LHCN-M2 (cell line): ENCODE results near the gene BTBD2. TPM values are rescaled to one million over a fixed set of nuclear protein-coding genes. Genes with fewer than 3 reads are reported as not detected.

ENCODE experiments used
- DNase-seq: peaks from one replicate; pipeline ENCODE4 v3.0.0-alpha.2; 2012; ENCODE audit warnings: low read depth
- total RNA-seq: library from RNA; depleted of rRNA; stranded (reverse); fragments of >200 nt; gene quantifications from 2 replicates; pipeline ENCODE4 v1.2.3, GENCODE V29; 2014

Gene BTBD2
- total RNA-seq, 1 experiment from 2014 or later, result 76.1 TPM

GRCh38 chr19:2050991-2051772, 35.7 kb upstream of the BTBD2 start, which contains the start of gene MKNK2:
TSS of gene MKNK2 (minus strand) at chr19:2051244. CDS start at chr19:2050851, 393 bp downstream.
- peak; percentile 80 for DNase-seq

- no peak for DNase-seq
Observed at GRCh38 chr19:2050349-2050990, 35.0 kb upstream of the BTBD2 start.

GRCh38 chr19:2049741-2050348, 34.3 kb upstream of the BTBD2 start:
- DNase-seq, result peak; percentile 65

- DNase-seq, result no peak
Observed at GRCh38 chr19:2048959-2049740, 33.6 kb upstream of the BTBD2 start.

DNA sequence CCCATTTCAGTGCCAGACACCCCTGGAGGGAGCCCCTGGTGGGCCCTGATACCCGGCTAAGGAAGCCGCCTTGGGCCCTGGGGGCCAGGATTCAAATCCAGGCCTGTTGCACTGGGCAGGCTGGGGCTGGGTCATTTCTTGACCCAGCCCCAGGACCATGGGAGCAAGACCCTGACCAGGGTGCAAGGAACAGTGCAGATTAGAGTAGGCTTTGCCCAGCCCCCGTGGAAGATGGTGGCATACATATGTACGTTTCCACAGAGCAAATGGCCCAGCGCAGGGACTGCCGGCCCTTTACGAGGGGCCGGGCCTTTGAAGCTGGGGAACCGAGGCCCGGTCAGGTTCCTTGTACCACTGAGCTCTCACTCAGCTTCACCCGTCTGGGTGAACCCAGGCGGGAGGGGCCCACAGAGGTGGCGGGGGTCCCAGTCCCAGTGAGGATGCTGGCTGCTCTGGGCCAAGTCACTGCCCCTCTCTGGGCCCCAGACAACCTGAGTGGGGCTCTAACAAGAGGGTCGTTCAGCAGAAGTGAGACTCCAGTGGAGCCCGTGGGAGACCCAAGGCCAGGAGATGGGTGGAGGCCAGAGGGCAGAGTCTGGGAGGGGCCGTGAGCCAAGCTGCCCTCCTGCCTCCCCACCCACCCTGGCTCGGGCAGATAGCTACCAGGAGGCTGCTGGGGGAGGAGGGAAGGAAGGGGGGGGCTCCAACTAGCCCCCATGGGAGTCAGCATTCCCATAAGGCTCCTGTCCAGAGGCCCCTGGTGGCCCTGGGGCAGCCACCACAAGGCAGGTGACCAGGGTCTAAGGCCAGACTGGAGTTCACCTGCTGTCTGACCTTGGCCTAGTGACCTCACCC, 32.8 kb upstream of the BTBD2 start:
- DNase-seq, result no peak

DNA sequence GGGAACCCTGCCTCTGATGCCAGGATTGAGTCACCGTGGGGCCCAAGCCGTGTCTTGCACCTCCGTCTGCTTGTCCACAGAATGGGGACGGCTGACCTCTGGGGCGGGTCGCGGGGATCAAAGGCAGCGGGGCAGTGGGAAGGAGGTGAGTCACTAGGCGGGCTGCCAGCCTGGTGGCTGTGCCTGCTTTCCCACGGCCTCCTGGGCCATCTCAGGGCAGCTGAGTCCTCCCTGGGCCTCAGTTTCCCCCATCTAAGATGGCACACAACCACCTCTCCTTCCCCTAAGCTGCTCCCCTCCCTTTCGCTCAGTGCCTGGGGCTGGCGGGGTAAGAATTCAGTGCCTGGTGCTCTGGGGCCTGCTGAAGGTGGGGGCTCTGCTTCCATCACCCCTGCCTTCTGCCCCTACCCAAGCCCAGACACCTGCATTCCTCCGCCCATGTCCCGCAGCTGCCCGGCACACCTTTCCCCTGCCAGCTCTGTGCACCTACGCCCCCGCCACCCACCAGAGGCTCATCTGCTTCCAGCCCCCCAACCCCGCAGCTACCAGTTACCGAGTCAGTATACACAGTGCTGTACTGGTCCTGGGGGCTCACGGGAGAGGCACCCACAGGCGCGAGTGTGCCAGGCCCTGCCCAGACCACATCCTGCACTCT, 32.1 kb upstream of the BTBD2 start:
- peak; percentile 76 for DNase-seq

GRCh38 chr19:2047076-2047448, 31.5 kb upstream of the BTBD2 start:
- DNase-seq, result no peak

GRCh38 chr19:2046046-2046907, 30.8 kb upstream of the BTBD2 start:
- DNase-seq, result no peak

GRCh38 chr19:2045501-2046045, 30.1 kb upstream of the BTBD2 start:
- DNase-seq, result no peak

GRCh38 chr19:2044709-2045500, 29.4 kb upstream of the BTBD2 start:
- DNase-seq, result no peak

- no peak for DNase-seq
Observed at GRCh38 chr19:2043961-2044708, 28.6 kb upstream of the BTBD2 start.

- DNase-seq, result no peak
Observed at GRCh38 chr19:2043251-2043641, 27.7 kb upstream of the BTBD2 start.

DNA sequence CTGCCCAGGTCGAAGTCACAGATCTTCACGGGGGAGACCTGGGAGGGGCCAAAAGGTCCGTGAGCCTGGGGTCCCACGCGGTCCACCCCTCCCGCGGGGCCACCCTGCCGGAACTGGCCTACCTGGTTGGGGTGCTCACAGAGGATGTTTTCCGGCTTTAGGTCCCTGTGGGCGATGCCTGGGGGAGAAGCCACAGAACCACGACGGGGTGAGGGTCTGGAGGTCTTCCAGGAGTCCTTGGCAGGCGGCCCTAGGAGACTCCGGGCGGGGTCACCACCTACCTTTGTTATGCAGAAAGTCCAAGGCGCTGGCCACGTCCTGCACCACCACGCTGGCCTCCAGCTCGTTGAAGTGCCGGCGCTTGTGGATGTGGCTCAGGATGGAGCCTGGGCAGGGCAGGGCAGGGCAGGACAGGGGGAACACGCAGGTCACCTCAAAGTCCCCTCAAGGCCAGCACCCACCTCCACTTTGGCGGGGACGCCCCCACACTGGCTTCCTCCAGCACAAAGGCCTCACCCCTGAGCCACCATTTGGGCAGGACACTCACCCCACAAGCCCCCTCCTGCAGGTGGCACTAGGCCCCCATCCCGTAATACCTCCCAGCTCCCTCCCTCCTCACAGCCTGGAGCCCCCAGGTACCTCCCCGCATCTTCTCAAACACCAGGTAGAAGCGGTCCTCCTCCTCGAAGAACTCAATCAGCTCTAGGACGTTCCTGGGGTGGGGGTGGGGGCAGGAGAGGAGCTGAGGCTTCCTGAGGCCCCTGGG, 27.2 kb upstream of the BTBD2 start:
- DNase-seq, result no peak

DNA sequence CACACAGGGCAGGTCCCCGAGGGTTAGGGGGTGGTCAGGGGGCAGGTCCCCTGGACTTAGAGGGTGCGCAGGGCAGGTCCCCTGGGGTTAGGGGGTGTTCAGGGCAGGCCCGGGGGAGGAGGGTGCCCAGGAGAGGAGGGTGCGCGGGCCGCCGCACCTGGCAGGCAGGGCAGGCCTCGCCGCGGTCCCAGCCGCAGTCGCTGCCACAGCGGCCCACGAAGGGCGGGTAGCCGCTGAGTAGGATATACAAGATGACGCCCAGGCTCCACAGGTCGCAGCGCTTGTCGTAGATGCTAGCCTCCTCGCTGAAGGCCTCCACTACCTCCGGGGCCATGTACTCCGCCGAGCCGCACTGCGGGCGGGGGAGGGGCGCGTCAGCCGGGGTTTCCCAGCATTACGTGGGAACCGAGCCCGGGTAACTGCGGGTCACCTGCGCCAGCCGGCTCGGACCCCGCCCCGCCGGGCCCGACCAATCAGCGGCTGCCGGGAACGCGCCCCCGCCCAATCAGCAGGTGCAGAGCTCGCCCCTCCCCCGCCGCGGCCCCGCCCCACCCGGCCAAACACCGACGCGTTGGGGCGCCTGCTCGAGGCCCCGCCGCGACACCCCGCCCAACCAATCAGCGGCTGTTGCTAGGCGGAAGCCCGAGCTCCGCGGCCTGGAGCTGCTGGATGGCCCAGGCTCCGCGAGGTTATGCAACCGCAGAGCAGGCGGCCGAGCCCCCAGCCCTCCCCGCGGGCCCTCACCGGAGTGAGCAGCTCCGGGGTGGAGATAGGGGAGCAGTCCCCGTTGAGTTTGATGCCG, 26.4 kb upstream of the BTBD2 start:
- DNase-seq, result no peak

DNA sequence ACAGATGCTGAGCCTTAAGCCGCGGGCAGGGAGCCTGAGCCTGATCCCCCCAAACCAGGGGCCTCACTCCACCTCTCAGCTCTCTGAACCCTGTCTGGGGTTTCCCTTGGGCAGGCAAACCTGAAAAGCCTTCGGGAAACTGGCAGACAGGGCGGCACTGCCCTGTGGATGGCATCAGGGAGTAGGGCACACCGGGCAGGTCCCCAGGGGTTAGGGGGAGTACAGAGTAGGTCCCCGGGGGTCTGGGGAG, 25.8 kb upstream of the BTBD2 start:
- no peak for DNase-seq
